HG02678 (cell line): ENCODE results near the gene CEP19.
A peak's percentile ranks its signal among the peaks of the same experiment; 100 is the strongest.
"Not testable (repeated sequence)": the region's sequence is repeated elsewhere in the genome, so short reads cannot be mapped to it uniquely, and the experiment has no call there.

Source experiments
- ATAC-seq: cut with Tn5 transposase; IDR thresholded peaks from one replicate; pipeline ENCODE4 v1.9.1; 2021; ENCODE audit warnings: mild to moderate bottlenecking, moderate library complexity; ENCODE audit not compliant: unreplicated experiment

Gene CEP19

GRCh38 chr3:196711838-196712513 is at the start of gene CEP19, which contains the start of gene PIGX:
Gene CEP19, minus strand, starts transcription at chr3:196712250. Its CDS starts 3,593 bp downstream, at chr3:196708657.
Gene PIGX, plus strand, starts transcription at chr3:196712377.
- peak; percentile 76 for ATAC-seq

DNA sequence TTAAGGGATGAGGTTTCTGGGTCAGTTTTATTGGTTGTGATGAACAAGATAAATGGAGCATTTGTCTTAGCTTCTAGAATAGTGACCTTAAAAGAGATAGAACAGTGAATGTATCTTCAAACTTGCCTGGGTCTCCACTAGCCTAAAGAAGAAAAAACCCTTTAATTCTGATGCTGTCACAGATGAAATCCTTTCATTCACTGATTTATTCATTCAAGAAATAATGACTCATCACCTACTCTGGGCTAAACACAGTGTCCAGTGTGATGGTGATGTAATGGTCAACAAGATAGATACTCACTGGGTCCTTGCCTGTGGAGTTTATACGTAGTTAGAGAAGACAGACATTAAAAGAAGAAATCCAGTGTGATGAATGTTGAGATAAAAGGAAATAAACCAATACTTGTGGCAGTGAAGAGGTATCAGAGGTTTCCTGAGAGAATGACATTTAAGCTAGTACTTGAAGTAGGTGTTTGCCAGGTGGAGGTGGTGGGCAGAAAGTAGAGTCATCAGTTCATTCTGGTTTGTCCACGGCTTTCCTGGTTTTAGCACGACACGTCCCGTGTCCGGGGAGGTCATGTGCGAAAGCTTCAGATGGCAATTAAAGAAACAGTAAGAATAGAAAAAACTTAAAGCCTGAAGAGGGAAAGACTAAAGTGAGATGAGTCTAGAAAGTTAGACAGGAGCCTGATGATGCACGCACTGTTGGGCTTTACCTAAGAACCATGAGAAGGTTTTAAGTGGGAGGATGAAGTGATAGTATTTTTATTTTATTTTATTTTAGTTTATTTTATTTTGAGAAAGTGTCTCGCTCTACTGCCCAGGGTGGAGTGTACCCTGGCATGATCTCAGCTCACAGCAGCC is 46.1 kb upstream of the CEP19 start:
- ATAC-seq, result no peak

DNA sequence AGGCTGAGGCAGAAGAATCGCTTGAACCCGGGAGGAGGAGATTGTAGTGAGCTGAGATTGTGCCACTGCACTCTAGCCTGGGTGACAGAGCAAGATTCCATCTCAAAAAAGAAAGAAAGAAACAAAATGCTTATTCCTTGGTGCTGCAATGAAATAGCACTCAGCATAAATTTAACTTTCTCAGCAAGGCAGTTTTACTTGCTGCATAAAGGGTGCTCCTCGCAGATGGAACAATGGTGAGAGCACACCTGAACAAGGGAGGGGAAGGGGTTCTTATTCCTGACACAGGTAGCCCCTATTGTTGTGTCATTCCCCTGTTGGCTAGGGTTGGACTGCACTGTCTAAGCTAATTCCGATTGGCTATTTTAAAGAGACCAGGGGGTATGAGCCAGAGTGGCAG is 44.7 kb upstream of the CEP19 start:
- no peak for ATAC-seq

- ATAC-seq, result no peak
These were observed 42.3 kb upstream of the CEP19 start for GRCh38 chr3:196754091-196754981.

DNA sequence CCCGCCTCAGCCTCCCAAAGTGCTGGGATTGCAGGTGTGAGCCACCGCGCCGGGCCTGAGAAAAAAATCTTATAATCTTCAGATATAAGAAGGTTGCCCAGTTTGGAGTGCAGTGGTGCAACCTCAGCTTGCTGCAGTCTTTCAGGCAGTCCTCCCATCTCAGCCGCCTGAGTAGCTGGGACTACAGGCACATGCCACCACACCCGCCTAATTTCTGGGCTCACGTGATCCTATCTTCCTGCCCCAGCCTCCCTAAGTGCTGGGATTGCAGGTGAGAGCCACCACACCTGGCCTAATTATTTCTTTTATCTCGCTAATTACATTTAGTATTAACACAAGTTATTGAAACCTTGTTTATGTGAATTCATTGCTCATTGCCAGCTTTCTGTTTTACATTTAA is 41.2 kb upstream of the CEP19 start:
- no peak for ATAC-seq

DNA sequence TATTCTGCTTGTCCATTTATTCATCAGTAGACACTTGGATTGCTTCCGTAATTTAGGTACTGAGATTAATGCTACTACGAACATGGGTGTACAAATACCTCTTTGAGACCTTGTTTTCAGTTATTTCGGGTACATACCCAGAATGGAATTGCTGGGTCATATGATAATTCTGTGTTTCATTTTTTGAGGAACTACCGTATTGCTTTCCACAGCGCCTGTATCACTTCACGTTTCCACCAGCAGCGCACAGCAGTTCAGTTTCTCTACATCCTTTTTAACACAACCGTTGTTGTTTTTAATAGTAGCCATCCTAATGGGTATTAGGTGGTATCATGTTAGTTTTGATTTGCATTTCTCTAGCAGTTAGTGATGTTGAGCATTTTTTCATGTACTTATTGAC is 37.1 kb upstream of the CEP19 start:
- no peak for ATAC-seq

DNA sequence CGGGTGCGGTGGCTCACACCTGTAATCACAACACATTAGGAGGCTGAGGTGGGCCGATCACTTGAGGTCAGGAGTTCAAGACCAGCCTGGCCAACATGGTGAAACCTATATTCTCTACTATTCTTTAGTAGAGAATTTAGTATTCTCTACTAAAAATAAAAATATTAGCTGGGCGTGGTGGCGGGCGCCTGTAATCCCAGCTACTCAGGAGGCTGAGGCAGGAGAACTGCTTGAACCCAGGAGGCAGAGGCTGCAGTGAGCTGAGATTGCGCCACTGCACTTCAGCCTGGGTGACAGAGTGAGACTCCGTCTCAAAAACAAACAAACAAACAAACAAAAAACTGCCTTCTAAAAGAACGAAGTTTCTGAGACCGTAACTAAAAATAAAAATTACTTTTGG is 31.5 kb upstream of the CEP19 start:
- not testable (repeated sequence) for ATAC-seq

DNA sequence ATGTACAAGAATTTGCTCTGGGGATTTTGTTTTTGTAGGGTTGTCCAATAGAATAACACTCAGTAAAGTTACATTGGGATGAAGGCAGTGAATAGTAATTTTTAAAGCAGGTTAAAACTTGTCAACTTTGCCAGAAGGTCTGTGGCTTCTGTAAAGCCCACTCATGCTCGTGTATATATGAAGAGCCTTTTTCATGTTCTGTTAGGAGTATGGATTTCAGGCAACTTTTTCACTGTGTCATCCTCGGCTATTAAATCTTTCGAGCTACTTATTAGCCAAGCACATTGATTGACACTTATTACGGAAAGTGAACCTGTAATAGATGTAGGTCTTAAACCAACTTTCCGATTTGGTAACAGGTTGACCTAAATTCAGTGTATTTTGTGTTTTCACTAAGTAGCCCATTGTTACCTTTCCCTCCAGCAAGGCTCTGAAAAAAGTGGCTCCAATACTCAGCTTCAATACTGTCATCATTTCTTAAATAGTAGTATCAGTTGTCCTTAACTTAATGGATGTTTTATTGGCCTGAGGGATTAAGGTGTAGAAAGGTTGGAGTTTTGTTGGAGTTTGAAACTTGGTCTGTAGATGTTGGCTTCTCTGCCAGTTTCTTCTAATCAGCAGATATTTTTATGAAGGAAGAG is 29.3 kb upstream of the CEP19 start:
- no peak for ATAC-seq

DNA sequence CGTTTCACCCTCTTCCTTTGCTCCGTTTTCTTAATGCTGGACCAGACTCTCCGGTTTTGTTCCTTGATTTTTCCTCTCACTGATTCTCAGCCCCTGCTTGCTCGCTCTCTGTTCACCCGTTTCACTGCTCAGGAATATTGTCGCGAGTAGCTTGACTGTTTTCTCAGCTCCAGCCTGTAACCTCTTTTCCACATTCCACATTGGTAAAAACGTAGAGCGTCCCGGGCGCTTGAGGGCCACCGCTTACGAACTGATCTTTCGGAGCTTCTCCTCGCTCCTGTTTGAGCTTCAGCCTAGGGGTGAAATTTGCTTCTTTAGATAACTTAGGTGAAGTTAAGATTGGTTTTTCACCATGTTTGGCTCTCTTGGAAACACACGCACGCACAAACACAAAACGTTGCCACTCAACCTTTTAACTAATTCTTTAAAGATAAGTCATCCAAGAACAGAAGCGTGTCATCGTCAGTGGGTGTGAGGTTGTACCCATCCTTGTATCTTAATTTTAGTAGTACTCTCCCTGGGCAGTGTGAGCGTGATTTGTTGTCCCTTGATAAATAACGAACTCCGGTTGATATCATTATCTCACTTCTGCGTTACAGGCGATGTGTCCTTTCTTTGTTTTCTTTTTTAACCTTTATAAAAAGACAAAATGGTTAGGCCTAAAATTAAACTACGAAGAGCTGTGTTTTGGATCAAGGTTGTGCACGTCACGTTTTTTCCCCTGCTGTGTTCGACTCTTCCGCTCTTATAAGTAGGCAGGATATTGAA is 28.6 kb upstream of the CEP19 start:
- no peak for ATAC-seq

DNA sequence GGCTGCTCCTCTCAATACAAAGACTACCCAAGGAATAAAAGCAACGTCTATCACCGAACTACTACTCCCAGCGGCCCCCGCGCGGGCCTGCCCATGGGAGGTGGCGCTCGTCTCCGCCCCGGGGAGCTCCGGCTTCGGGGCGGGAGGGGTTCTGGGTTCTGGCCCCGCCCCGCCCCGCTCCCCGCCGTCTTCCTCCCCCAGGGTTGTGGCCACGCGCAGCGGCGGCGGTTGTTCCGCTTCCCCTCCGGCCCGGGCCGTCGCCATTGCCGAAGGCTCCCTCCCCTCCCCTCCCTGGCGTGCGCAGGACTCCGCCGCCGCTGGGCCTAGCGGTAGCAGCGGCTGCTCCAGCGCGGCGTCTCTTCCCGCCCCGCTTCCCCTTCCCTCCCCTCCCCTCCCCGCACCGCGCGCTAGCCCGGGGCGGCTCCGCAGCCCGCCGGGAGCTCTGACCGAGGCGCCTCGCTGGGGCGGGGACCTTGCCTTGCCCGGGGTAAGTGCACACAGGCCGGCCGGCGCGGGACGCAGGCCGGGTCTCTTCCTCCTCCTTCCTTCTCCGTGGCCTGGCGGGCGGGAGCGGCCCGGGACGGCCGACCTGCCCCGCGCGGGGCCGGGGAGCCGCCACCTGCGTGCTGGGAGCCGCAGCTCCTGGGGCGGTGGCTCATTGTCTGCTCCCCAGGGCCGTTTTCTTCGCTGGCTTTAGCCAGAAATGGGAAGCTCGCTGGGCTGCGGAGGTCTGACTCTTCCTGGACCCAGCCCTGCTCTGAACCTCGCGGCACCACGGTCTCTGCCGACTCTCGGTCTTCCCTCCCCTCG is 27.8 kb upstream of the CEP19 start, which contains the start of gene PAK2:
PAK2 (plus strand) TSS at position 187 of the 810 bp plus-strand sequence. CDS start 42,790 bp downstream, outside the sequence.
- peak; percentile 94 for ATAC-seq

DNA sequence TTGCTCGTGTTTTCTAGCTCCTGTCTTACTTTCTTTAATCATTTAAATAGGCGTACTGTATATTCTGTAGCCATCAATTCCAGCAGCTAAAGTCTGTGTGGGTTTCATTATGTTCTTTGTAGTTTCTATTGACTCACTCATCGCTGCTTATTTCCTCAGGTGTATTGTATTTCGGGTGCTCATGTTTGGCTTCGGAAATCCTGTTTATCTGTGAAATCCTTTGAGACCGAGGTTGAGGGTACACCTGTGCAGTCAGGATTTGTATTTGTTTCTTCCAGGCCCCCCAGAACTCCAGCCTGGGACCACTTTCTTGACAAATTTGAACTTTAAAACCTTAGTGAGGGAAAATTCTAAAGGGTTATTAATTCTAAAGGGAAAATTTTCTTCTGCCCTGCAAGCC is 25.6 kb upstream of the CEP19 start:
- no peak for ATAC-seq

DNA sequence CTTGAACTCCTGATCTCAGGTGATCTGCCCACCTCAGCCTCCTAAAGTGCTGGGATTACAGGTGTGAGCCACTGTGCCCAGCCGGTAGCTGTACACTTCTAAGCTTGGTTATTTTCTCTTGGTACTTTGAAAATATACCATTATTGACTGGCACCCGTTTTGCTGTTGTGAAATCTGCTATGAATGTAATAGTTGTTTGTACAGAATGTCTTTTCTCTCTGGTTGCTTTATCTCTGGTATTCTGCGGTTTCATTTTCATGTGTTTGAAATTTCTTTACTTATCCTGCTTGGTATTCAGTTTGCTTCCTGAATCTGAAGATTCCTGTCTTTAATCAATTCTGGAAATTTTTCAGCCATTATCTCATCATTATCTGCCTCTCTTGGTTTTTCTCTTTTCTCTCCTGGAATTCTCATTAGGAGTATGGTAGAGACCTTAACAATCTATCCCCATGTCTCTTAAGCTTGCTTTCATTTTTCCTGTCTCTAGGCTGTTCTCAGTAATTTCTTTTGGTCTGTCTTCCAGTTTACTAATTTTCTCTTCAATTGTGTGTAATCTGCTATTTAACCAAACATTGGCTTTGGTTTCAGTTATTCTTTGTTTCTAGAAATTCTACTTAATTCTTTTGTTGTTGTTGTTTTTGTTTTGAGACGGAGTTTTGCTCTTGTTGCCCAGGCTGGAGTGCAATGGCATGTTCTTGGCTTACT is 24.8 kb upstream of the CEP19 start:
- no peak for ATAC-seq

- no peak for ATAC-seq
These were observed 23.7 kb upstream of the CEP19 start for GRCh38 chr3:196735751-196736150.

- no peak for ATAC-seq
These were observed 15.0 kb upstream of the CEP19 start for GRCh38 chr3:196726788-196727675.

GRCh38 chr3:196721097-196721496 is 9.0 kb upstream of the CEP19 start:
- no peak for ATAC-seq

GRCh38 chr3:196717162-196717561 is 5.1 kb upstream of the CEP19 start:
- not testable (repeated sequence) for ATAC-seq
